ENCODE measurements around the gene SLC7A11. TPM values are rescaled to one million over a fixed set of nuclear protein-coding genes. Genes with fewer than 3 reads are reported as not detected.

Gene SLC7A11
- total RNA-seq, 2 donors from 2014 or later, result 3.3 to 3.4 TPM

GRCh38 chr4:138234248-138234647 lies 7.9 kb downstream of the SLC7A11 start:
- no peak overlapping the region for H3K4me3 ChIP-seq
- H3K27ac ChIP-seq, result no peak overlapping the region
- 94 to 95% methylated on average over 1 of the region's 1 CpG for WGBS, 2 donors
- no peaks in the 10 kb centered on the region for H3K9me3 ChIP-seq
- H3K27me3 ChIP-seq, result no peaks in the 10 kb centered on the region
- peaks cover 11% of the 10 kb centered on the region for H3K4me1 ChIP-seq
- intact Hi-C loops (cut with DNase I), result no loop called here
- no peak for DNase-seq
- no peak for ATAC-seq
- TF ChIP-seq POLR2A (IDR thresholded peaks at IDR 0.05), result no peak
- TF ChIP-seq CTCF (IDR thresholded peaks at IDR 0.05), result no peak
- H3K36me3 ChIP-seq (replicated peaks in 1 of 2; ENCODE audit: insufficient read depth in 1 of 2, low read depth in 2 of 2), result no peaks in the 10 kb centered on the region

GRCh38 chr4:138233313-138234034 lies 8.7 kb downstream of the SLC7A11 start:
- Histone ChIP-seq H3K4me1 (peaks cover 4% of the 10 kb centered on the region), H3K4me3 (no peak overlapping the region), H3K27me3 (no peaks in the 10 kb centered on the region), H3K36me3 (replicated peaks in 1 of 2; ENCODE audit: insufficient read depth in 1 of 2, low read depth in 2 of 2) (no peaks in the 10 kb centered on the region), H3K9me3 (no peaks in the 10 kb centered on the region), H3K27ac (no peak overlapping the region)
- ATAC-seq (no peak), DNase-seq (no peak)
- intact Hi-C loops (cut with DNase I), result no loop called here
- 90 to 95% methylated on average over 9 of the region's 9 CpGs for WGBS, 2 donors
- TF ChIP-seq POLR2A (IDR thresholded peaks at IDR 0.05) (no peak), CTCF (IDR thresholded peaks at IDR 0.05) (no peak)

GRCh38 chr4:138232364-138232763 lies 9.8 kb downstream of the SLC7A11 start:
- Histone ChIP-seq H3K27ac (no peak overlapping the region), H3K27me3 (no peaks in the 10 kb centered on the region), H3K36me3 (replicated peaks in 1 of 2; ENCODE audit: insufficient read depth in 1 of 2, low read depth in 2 of 2) (no peaks in the 10 kb centered on the region), H3K4me3 (no peak overlapping the region), H3K4me1 (peaks cover 4% of the 10 kb centered on the region), H3K9me3 (no peaks in the 10 kb centered on the region)
- WGBS, 2 donors, result 97 to 100% methylated on average over 1 of the region's 1 CpG
- DNase-seq (no peak), ATAC-seq (no peak)
- intact Hi-C loops (cut with DNase I), result no loop called here
- no peak for TF ChIP-seq POLR2A (IDR thresholded peaks at IDR 0.05)
- TF ChIP-seq CTCF (IDR thresholded peaks at IDR 0.05), result no peak

GRCh38 chr4:138230048-138230447 lies 12.1 kb downstream of the SLC7A11 start:
- H3K9me3 ChIP-seq, result no peaks in the 10 kb centered on the region
- H3K36me3 ChIP-seq (replicated peaks in 1 of 2; ENCODE audit: insufficient read depth in 1 of 2, low read depth in 2 of 2), result no peaks in the 10 kb centered on the region
- ATAC-seq (no peak), DNase-seq (no peak)
- TF ChIP-seq CTCF (IDR thresholded peaks at IDR 0.05) (no peak), POLR2A (IDR thresholded peaks at IDR 0.05) (no peak)
- no peak overlapping the region for H3K27ac ChIP-seq
- peaks cover 4% of the 10 kb centered on the region for H3K4me1 ChIP-seq
- no peaks in the 10 kb centered on the region for H3K27me3 ChIP-seq
- H3K4me3 ChIP-seq, result no peak overlapping the region
- 91 to 94% methylated on average over 3 of the region's 3 CpGs for WGBS, 2 donors
- intact Hi-C loops (cut with DNase I), result no loop called here

- H3K4me1 ChIP-seq, result peaks cover 4% of the 10 kb centered on the region
- intact Hi-C loops (cut with DNase I), result no loop called here
- DNase-seq (no peak), ATAC-seq (no peak)
- H3K36me3 ChIP-seq (replicated peaks in 1 of 2; ENCODE audit: insufficient read depth in 1 of 2, low read depth in 2 of 2), result no peaks in the 10 kb centered on the region
- TF ChIP-seq CTCF (IDR thresholded peaks at IDR 0.05) (no peak), POLR2A (IDR thresholded peaks at IDR 0.05) (no peak)
- no peak overlapping the region for H3K4me3 ChIP-seq
- H3K27me3 ChIP-seq, result no peaks in the 10 kb centered on the region
- no peaks in the 10 kb centered on the region for H3K9me3 ChIP-seq
- no peak overlapping the region for H3K27ac ChIP-seq
- 83 to 93% methylated on average over 2 of the region's 2 CpGs for WGBS, 2 donors
Measured at GRCh38 chr4:138229160-138229559, 13.0 kb downstream of the SLC7A11 start.

Data from body of pancreas (tissue), 4 donors.